SK-N-SH treated with all-trans-retinoic acid at 6 μM for 48 hours (cell line): Measurements from ENCODE around the gene SFRP4.

Source experiments
- ARNTL ChIP-seq: fragments of 450-650 bp; formaldehyde crosslinking; IDR thresholded peaks from 2 replicates; pipeline ENCODE4 v1.5.0; 2020; ENCODE audit warnings: low read depth, mild to moderate bottlenecking, moderate library complexity, borderline replicate concordance
- GLIS3 ChIP-seq: fragments of 250-450 bp; sonication (Bioruptor Pico); IDR thresholded peaks from 2 replicates; pipeline ENCODE4 v1.5.0; 2020; ENCODE audit warnings: mild to moderate bottlenecking, moderate library complexity
- PPARA ChIP-seq: fragments of 250-450 bp; sonication (Bioruptor Pico); IDR thresholded peaks from 2 replicates; pipeline ENCODE4 v1.5.0; 2020; ENCODE audit warnings: mild to moderate bottlenecking, borderline replicate concordance
- RARB ChIP-seq: fragments of 250-450 bp; sonication (Bioruptor Pico); IDR thresholded peaks from 2 replicates; pipeline ENCODE4 v1.8.0; 2021; ENCODE audit warnings: mild to moderate bottlenecking, moderate library complexity
- SNAI2 ChIP-seq: fragments of 250-450 bp; sonication (Bioruptor Pico); IDR thresholded peaks from 2 replicates; pipeline ENCODE4 v1.5.0; 2020; ENCODE audit warnings: mild to moderate bottlenecking, moderate library complexity
- TCF4 ChIP-seq: fragments of 250-450 bp; sonication (Bioruptor Pico); IDR thresholded peaks from 2 replicates; pipeline ENCODE4 v1.8.0; 2021; ENCODE audit warnings: mild to moderate bottlenecking, moderate library complexity, borderline replicate concordance
- ZFP3 ChIP-seq: fragments of 250-450 bp; sonication (Bioruptor Pico); IDR thresholded peaks from 2 replicates; pipeline ENCODE4 v1.5.0; 2020; ENCODE audit warnings: mild to moderate bottlenecking, moderate library complexity
- TF ChIP-seq, protein P1 (sequence below): fragments of 250-450 bp; sonication (Bioruptor Pico); IDR thresholded peaks from 2 replicates; pipeline ENCODE4 v1.8.0; 2020; ENCODE audit warnings: mild to moderate bottlenecking, moderate library complexity, borderline replicate concordance

DNA sequence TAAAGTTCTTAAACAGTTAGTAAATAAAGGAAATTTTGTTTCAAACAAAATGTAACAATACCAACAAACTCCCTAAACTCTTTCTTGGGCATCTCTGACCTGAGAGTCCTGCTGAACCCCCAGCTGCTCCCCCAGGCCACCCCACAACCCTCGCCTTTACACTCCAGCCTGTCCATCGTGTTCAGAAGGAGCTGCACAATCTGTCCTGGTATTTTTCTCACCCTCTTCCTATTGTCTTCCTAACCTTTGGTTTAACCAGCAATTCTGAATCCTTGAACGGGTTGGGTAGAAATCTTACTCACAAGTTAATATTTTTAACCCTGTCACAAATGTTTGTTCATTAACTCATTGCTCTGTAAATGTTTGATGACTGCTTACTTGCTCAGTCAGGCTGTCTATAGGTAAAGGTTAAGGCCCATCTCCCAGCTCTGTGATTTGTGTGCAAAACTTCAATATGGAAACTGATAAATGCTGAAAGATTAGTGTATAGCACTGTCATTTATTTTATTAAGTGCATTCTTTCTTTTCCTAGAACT lies 16.8 kb downstream of the SFRP4 start:
- no peak for TF ChIP-seq ARNTL (CRISPR knock-in tag)
- TF ChIP-seq, protein P1, sequence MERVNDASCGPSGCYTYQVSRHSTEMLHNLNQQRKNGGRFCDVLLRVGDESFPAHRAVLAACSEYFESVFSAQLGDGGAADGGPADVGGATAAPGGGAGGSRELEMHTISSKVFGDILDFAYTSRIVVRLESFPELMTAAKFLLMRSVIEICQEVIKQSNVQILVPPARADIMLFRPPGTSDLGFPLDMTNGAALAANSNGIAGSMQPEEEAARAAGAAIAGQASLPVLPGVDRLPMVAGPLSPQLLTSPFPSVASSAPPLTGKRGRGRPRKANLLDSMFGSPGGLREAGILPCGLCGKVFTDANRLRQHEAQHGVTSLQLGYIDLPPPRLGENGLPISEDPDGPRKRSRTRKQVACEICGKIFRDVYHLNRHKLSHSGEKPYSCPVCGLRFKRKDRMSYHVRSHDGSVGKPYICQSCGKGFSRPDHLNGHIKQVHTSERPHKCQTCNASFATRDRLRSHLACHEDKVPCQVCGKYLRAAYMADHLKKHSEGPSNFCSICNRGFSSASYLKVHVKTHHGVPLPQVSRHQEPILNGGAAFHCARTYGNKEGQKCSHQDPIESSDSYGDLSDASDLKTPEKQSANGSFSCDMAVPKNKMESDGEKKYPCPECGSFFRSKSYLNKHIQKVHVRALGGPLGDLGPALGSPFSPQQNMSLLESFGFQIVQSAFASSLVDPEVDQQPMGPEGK (CRISPR knock-in tag), result no peak
- no peak for TF ChIP-seq ZFP3
- TF ChIP-seq PPARA (CRISPR knock-in tag), result no peak
- TF ChIP-seq TCF4 (CRISPR knock-in tag), result no peak
- no peak for TF ChIP-seq SNAI2 (CRISPR knock-in tag)
- no peak for TF ChIP-seq GLIS3 (CRISPR knock-in tag)
- TF ChIP-seq RARB, result no peak
